NT2/D1 (cell line): ENCODE measurements around the gene SEM1.

ENCODE experiments used
- SUZ12 ChIP-seq: IDR thresholded peaks from 2 replicates; pipeline ENCODE4 v1.6.1; 2011; ENCODE audit not compliant: insufficient read length, insufficient read depth; ENCODE audit errors: extremely low read depth
- YY1 ChIP-seq: IDR thresholded peaks from 2 replicates; pipeline ENCODE4 v1.6.1; 2011; ENCODE audit not compliant: insufficient read length, insufficient read depth
- ZNF274 ChIP-seq: IDR thresholded peaks from 2 replicates; pipeline ENCODE4 v1.6.1; 2011; ENCODE audit warnings: mild to moderate bottlenecking, low read depth, low read length

GRCh38 chr7:96720843-96721242 is 11.2 kb upstream of the SEM1 start:
- TF ChIP-seq YY1 = no peak
- TF ChIP-seq ZNF274 = no peak
- no peak for TF ChIP-seq SUZ12
